ENCODE measurements around the gene LCE1A.

LCE1A gene, protein sequence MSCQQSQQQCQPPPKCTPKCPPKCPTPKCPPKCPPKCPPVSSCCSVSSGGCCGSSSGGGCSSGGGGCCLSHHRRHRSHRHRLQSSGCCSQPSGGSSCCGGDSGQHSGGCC
- total RNA-seq: 0 reads per million in 4 experiments

GRCh38 chr1:152827173-152827572, at the start of gene LCE1A:
TSS of gene LCE1A (plus strand) at chr1:152827473. CDS start at chr1:152827473, 0 bp downstream.
- DNase-seq: no peak

GRCh38 chr1:152777510-152778137, 49.6 kb upstream of the LCE1A start:
- DNase-seq: no peak

GRCh38 chr1:152783095-152783494, 44.2 kb upstream of the LCE1A start:
- no peak for DNase-seq

GRCh38 chr1:152786077-152786476, 41.2 kb upstream of the LCE1A start, which contains the start of gene LCE1E:
TSS of gene LCE1E (plus strand) at chr1:152786257. CDS start at chr1:152787300, 1,043 bp downstream.
- no peak for DNase-seq

- no peak for DNase-seq
Observed at GRCh38 chr1:152795686-152796085, 31.6 kb upstream of the LCE1A start.

- no peak for DNase-seq
Observed at GRCh38 chr1:152796421-152796820, 30.9 kb upstream of the LCE1A start, which contains the start of gene LCE1D. TSS of gene LCE1D (plus strand) at chr1:152796721. CDS start at chr1:152797795, 1,074 bp downstream.

DNA sequence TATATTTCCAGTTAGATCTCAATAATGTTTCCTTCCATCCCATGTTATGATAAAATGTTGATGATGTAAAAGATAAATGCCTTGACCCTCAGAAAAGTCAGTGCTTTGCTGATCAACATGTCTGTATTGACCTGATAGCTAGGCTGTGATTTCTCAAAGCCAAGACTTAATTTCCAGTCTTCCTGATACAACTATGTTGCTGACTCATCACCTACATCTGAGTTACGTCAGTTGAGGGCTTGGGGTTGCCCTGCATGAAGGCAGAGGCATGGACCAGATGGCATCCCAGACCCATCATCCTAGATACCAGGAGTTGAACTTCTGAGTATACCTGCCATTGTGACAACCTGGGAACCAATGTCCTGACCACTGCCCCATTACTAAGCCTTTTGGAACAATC, 25.9 kb upstream of the LCE1A start:
- DNase-seq: no peak

GRCh38 chr1:152806576-152806975, 20.7 kb upstream of the LCE1A start, which contains the start of gene LCE1C:
TSS of gene LCE1C (minus strand) at chr1:152806651. CDS start at chr1:152805478, 1,173 bp downstream.
- DNase-seq: no peak

DNA sequence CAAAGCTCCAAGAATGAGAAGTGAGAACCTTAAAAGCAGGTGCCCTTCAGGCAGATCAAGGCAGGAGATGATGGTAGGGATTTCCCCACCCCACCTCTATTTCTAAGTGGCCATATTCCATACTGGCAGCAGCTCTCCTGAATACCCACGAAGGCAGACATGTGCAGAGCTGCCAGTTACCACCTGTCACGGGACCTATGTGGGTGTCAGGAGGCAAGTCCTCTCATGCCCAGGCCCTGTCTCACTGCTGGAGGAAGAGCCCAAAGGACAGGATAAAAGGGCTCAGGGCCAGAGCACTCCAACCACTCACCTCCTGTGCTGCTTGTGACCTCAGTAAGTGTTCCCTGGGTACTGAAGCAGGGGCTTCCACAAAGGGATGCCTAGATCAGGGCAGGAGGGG, 16.2 kb upstream of the LCE1A start:
- DNase-seq: no peak

GRCh38 chr1:152811671-152812070, 15.6 kb upstream of the LCE1A start, which contains the start of gene LCE1B:
TSS of gene LCE1B (plus strand) at chr1:152811971. CDS start at chr1:152812447, 476 bp downstream.
- no peak for DNase-seq

DNA sequence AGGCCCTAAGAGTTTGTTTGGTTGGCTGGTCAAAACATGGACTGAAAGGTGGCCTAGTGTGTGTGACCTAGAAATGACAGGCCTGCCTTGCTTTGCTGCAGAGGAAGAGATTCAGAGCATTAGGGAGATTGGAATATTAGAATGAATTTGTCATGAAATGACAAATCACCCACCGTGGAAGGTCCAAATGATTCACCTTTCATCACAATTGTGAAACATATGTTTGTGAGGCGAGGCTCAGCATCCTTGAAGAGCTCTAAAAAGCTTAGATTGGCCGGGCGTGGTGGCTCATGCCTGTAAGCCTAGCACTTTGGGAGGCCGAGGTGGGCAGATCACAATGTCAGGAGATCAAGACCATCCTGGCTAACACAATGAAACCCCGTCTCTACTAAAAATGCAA, 10.0 kb upstream of the LCE1A start:
- no peak for DNase-seq

GRCh38 chr1:152823294-152823693, 4.0 kb upstream of the LCE1A start:
- no peak for DNase-seq

- no peak for DNase-seq
Observed at GRCh38 chr1:152824964-152825363, 2.3 kb upstream of the LCE1A start.

GRCh38 chr1:152836870-152837269, 9.6 kb downstream of the LCE1A start:
- no peak for DNase-seq

- no peak for DNase-seq
Observed at GRCh38 chr1:152842556-152842955, 15.3 kb downstream of the LCE1A start, which contains the start of gene LCE6A. TSS of gene LCE6A (plus strand) at chr1:152842856. CDS start at chr1:152843521, 665 bp downstream.

GRCh38 chr1:152855661-152856060, 28.4 kb downstream of the LCE1A start:
- DNase-seq: no peak

DNA sequence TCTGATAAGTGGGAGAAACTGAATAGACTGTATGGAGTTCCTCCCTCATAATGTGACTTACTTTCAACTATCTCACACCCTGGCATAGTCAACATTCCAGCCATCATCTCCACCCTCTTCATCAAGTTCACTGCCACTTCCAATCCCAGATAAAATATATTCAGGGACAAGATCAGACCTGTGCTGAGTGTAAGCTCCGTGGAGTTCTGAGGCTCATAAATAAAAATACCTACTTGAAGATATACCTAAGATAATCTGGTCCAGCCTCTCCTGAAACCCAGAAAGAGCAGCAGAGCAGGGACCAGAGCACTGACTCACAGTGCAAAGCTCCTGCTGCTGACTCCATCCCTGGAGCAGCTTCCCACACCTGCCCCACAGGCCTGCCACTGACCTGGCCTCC, 30.8 kb downstream of the LCE1A start:
- DNase-seq: no peak

DNA sequence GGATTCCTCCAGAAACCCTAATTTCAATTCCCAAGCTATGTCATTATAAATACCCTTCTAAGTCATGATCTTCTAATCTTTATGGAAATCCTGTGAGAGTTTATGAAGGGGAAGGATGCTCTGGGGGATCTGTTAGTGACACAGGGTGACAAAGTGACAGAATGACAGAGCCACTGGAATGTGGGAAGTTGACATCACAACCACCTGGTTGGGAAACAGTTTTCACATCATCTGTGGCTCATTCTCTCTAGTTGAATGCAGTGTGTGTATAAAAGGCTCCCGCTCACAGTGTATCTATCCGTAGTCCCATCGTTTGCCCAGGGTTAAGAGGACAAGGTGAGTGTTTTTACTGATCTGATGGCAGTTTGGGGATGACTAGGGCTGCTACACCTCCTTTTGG, 32.4 kb downstream of the LCE1A start, which contains the start of gene LCE7A:
Gene LCE7A (plus strand): TSS at position 301 of the 400 bp plus-strand sequence. CDS start 702 bp downstream, outside the sequence.
- DNase-seq: no peak

- DNase-seq: no peak
Observed at GRCh38 chr1:152860129-152860528, 32.9 kb downstream of the LCE1A start.

- no peak for DNase-seq
Observed at GRCh38 chr1:152861374-152861773, 34.1 kb downstream of the LCE1A start.

DNA sequence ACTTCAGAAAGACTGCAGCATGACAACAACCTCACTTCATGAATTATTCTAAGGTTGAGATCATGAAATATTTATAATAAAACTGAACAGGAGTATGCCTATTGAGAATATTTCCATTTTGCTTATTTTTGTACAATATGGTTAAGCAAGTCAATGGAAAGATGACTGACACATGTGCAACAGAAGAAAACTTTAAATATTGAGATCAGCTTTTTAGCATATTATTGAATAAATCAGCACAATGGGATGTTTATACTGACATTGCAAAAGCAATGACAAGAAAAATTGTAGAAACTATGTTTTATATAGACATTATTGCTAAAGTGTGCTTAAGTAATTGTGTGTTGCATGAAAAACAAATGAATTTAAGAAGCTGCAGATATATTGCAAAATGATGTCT, 37.2 kb downstream of the LCE1A start:
- no peak for DNase-seq

DNA sequence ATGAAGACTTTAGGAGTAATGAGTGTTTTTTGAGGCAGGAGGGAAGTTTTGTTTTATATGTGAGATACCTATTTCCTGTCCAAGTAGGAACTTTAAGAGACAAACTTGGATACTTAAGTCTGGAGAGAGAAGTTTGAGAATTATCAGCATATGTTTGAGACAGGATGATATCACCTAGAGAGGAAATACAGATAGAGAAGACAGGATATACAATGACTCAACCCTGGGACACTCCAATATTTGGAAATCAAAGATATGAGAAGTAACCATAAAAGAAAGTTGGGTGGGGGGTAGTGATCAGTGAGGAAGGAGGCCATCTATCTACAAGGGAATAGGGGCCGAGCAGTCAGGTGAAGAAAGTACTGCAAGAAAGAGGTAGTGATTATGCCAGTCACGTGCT, 39.0 kb downstream of the LCE1A start:
- DNase-seq: no peak

DNA sequence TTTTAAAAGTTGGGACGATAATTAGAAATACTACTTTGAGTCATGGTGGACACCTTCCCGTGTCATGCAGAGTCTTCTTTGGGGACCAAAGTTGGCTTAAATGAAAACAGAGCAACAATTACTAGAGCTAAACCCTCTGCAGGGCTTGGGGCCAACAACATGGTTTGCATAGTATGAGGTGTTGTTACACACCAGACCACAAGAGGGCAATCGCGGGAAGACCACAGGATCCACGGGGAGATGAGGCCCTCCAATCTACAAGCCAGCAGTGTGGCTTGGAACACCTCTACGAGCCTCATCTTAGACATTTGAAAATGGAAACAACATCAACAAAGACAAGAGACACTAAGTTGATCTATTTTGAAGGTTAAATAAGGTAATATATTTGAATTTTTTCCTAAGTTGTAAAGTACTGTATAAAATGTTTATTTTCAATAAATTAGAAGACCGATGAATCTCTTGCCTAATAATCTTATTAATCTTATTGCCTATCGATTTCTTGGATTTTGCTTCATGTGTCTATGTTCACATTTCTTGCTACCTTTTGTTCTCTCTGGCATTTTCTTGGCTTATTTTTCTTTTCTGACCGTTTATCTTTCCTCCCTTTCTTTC, 42.6 kb downstream of the LCE1A start:
- no peak for DNase-seq

All from effector CD8-positive, alpha-beta T cell (primary cell).